BLaER1 treated with 17β-estradiol and CSF1 and Interleukin-3, amounts not matched to agents 10 nM and 100 nM (cell line): ENCODE results near the gene AGAP1.
A peak's percentile ranks its signal among the peaks of the same experiment; 100 is the strongest.

Experiments
- H3K27ac ChIP-seq, 11 experiments: shearing (Covaris generic); formaldehyde crosslinking; 2 replicates each; pipeline ENCODE4 v1.8.1; 2022
- H3K27me3 ChIP-seq, 11 experiments: shearing (Covaris generic); formaldehyde crosslinking; 2 replicates each; pipeline ENCODE4 v1.8.1; 2022
- H3K36me3 ChIP-seq, 11 experiments: shearing (Covaris generic); formaldehyde crosslinking; 2 replicates each; pipeline ENCODE4 v1.8.1; 2022
- H3K4me1 ChIP-seq, 10 experiments: shearing (Covaris generic); formaldehyde crosslinking; 2 replicates each; pipeline ENCODE4 v1.8.1; 2022
- H3K4me2 ChIP-seq, 11 experiments: shearing (Covaris generic); formaldehyde crosslinking; 2 replicates each; pipeline ENCODE4 v1.8.1; 2022
- H3K4me3 ChIP-seq, 10 experiments: shearing (Covaris generic); formaldehyde crosslinking; 2 replicates each; pipeline ENCODE4 v1.8.1; 2022
- H3K9ac ChIP-seq, 11 experiments: shearing (Covaris generic); formaldehyde crosslinking; 2 replicates each; pipeline ENCODE4 v1.8.1; 2022
- H3K9me3 ChIP-seq, 11 experiments: shearing (Covaris generic); formaldehyde crosslinking; replicated peaks in 1 of 11; 2 replicates each; pipeline ENCODE4 v1.8.1; 2022
- H4K20me1 ChIP-seq, 11 experiments: shearing (Covaris generic); formaldehyde crosslinking; 2 replicates each; pipeline ENCODE4 v1.8.1; 2022
- Cebpa-rat ChIP-seq, 11 experiments: shearing (Covaris generic); IDR thresholded peaks; 2 replicates each; pipeline ENCODE4 v1.8.1; 2022

The AGAP1 gene

DNA sequence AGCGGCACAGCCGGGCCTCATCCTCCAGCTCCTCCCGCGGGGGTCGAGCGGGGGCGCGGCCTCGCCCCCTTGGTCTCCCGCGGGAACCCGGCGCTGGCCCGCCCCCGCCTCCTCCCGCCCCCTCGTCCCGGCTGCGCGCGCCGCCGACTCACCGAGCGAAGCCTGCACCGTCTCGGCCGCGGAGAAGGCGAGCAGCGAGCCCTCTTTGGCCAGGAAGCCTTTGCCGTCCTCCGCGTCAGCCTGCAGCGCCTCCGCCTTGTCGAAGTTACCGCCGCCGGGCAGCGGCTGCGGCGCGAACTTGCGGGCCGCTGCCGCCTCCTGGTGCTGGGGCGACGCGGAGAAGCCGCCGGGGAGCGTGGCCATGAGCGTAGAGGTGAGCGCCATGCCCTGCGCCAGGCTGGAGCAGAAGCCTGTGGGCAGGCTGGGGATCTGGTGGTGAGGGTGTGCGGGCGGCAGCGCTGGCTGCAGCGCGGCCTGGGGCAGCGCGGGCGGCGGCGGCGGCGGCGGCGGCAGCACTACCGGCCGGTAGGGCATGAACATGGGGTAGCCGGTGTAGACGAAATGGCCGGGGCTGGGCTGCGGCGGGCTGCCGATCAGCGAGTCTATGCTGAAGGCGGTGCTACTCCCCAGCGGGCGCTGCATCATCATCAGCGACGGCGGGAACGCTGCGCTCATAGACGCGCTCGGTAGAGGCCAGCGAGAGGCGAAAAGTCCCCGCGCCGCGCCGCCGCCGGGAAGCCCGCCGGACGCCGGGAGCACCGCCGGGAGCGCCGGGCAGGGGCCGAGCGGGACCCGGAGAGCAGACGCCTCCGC is 673.7 kb downstream of the AGAP1 start:
- H3K36me3 ChIP-seq, result no peaks in the 10 kb centered on the region
- peaks cover 100% of the 10 kb centered on the region in 11 experiments for H3K27me3 ChIP-seq
- peaks cover 0 to 100% (median 97%) of the 10 kb centered on the region in 11 experiments; a peak in 19 of 22 replicates for H4K20me1 ChIP-seq
- H3K4me1 ChIP-seq, result peaks cover 43 to 58% (median 51%) of the 10 kb centered on the region in 10 experiments
- TF ChIP-seq Cebpa-rat (IDR thresholded peaks at IDR 0.05), result no peak
- peak overlapping the region in 5 of 11 experiments; percentile 10 to 46 (median 24); a peak in 7 of 22 replicates for H3K9ac ChIP-seq
- H3K4me3 ChIP-seq, result peak overlapping the region; percentile 50 to 69 (median 55)
- no peak overlapping the region for H3K27ac ChIP-seq
- peak overlapping the region; percentile 86 to 98 (median 95) for H3K4me2 ChIP-seq
- peaks cover 5 to 33% (median 18%) of the 10 kb centered on the region in 11 experiments; a peak in 18 of 22 replicates for H3K9me3 ChIP-seq

DNA sequence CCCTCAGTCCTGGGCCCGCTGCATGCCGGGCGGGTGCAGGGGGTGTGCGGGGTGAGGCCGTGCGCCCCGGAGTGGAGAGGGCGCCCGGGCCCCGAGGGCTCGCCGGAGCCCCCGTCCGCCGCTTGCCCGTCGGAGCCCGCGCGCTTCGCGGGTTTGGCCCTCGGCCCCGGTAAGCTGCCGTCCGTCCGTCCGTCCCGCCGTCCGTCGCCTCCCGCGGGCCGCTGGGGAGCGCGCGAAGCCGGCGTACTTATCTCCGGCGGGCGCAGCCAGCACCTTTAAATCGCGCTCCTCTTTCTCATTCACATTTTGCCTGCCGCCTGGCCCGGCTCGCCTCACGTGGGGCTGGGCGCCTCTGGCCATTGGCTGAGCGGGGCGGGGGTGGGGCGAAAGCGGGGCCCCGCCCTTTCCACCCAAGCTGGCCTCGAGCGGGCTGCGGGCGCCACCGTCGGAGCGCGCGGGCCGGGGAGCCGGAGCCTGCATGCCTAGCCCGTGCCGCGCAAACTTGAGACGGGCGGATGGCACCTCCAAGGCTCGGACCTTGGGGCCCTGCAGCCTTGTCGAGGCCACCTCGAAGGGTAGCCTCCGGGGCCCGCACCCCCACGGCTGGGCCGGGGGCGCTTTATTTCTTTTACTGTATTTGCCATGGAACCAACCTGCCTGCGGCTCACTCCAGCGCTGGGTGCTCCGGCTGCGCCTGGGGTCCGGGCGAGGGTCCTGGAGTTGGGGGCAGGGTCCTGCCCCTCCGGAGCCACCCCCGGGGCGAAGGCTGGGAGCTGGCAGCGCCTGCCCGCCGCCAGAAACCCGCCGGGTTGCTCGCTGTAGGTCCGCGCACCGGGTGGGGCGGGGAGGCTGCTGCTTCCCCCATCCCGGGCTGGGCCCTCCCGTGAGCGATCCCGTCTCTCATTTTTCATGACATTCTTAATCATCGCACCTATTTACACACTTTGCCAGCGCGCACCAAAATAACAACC is 674.6 kb downstream of the AGAP1 start, which contains the start of gene GBX2:
Gene GBX2, minus strand, starts transcription at position 277 of the 971 bp plus-strand sequence. CDS start 415 bp downstream, outside the sequence.
- no peaks in the 10 kb centered on the region for H3K36me3 ChIP-seq
- peak within 1 kb of the TSS; percentile 86 to 98 (median 95) for H3K4me2 ChIP-seq
- no peak for TF ChIP-seq Cebpa-rat (IDR thresholded peaks at IDR 0.05)
- peaks cover 100% of the 10 kb centered on the region in 11 experiments for H3K27me3 ChIP-seq
- peaks cover 5 to 33% (median 18%) of the 10 kb centered on the region in 11 experiments; a peak in 18 of 22 replicates for H3K9me3 ChIP-seq
- peak within 1 kb of the TSS in 5 of 11 experiments; percentile 10 to 46 (median 24); a peak in 7 of 22 replicates for H3K9ac ChIP-seq
- H3K4me1 ChIP-seq, result peaks cover 39 to 63% (median 52%) of the 10 kb centered on the region in 10 experiments
- H4K20me1 ChIP-seq, result peaks cover 0 to 100% (median 95%) of the 10 kb centered on the region in 11 experiments; a peak in 19 of 22 replicates
- H3K27ac ChIP-seq, result no peak within 1 kb of the TSS
- H3K4me3 ChIP-seq, result peak within 1 kb of the TSS; percentile 50 to 69 (median 55)

DNA sequence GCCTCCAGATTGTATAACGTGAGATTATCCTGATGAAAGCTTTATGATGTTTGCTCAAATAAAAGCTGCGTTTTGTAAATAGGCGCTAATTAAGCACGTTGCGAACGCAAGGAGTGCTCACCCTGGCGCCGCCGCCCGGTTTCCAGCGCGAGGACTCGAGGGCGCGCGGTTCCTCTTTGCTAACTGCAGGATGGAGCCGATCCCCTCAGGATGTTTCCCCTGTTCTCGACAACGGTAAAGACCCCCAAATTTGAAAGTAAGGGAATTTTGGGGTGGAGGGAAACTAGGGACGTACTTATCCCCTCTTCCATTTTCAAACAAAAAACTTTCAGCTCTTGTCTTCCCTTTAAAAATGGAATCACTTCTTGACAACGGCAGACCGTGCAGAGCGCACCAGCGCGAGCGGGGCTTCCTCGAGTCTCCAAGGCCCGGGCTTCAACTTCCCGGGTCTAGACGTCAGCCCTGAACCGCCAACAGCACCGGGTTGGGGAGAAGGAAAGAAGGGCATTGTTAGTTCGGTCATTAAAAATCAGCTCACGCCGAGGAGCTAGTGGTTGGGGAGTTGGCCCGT is 675.4 kb downstream of the AGAP1 start:
- no peak overlapping the region for H3K27ac ChIP-seq
- H3K27me3 ChIP-seq, result peaks cover 100% of the 10 kb centered on the region in 11 experiments
- peaks cover 5 to 33% (median 18%) of the 10 kb centered on the region in 11 experiments; a peak in 18 of 22 replicates for H3K9me3 ChIP-seq
- no peak overlapping the region for H3K9ac ChIP-seq
- H3K36me3 ChIP-seq, result no peaks in the 10 kb centered on the region
- H4K20me1 ChIP-seq, result peaks cover 0 to 100% (median 91%) of the 10 kb centered on the region in 11 experiments; a peak in 19 of 22 replicates
- H3K4me1 ChIP-seq, result peaks cover 31 to 62% (median 44%) of the 10 kb centered on the region in 10 experiments
- H3K4me3 ChIP-seq, result peak overlapping the region in 1 of 10 experiments; percentile 28; a peak in 1 of 20 replicates
- TF ChIP-seq Cebpa-rat (IDR thresholded peaks at IDR 0.05), result no peak
- 0 out of 22 replicates have a peak overlapping the region, but pooled peaks of 1 of the 11 experiments have one; percentile 95 for H3K4me2 ChIP-seq

DNA sequence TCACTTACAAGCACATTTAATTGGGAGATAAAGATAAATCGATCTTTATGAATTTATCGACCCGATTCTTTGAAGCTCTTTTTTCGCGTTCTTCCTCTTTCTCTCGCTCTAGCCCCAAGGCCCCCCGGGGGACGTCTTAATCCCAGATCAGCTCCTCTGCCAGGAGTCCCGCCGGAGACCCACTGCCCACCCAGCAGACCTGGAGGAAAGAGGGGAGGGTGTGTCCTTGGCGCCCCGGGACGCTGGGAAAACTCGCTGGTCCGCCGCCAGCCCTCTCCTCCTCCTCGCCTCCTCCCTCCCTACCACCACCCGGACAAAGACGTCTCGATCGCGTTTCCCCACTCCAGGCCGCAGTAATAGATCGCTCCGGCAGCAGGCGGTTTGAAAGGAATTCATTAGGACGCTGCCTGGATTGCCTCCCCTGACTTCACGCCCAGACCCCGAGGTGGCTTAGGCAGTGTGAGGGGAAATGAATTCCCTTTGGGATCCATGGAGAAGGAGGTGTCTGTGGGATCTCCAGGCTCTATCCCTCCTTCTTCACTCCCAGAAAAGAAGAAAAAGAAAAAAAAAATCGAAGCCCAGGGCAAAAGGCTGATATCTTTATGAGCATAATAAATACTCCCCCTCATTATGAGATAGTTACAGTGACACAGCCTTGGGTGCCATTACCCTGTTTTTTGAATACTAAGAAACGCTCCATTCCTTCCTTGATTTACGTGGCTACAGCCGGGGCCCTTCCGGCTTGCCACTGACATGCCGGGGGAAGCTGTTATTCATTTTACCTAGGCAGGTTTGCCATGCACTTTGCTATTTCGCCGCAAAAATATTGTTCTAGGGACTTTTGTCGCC is 676.1 kb downstream of the AGAP1 start:
- peaks cover 5 to 33% (median 18%) of the 10 kb centered on the region in 11 experiments; a peak in 18 of 22 replicates for H3K9me3 ChIP-seq
- peaks cover 0 to 100% (median 89%) of the 10 kb centered on the region in 11 experiments; a peak in 19 of 22 replicates for H4K20me1 ChIP-seq
- no peak overlapping the region for H3K4me3 ChIP-seq
- peaks cover 100% of the 10 kb centered on the region in 11 experiments for H3K27me3 ChIP-seq
- TF ChIP-seq Cebpa-rat (IDR thresholded peaks at IDR 0.05), result no peak
- no peak overlapping the region for H3K4me2 ChIP-seq
- H3K27ac ChIP-seq, result no peak overlapping the region
- H3K4me1 ChIP-seq, result peaks cover 26 to 62% (median 38%) of the 10 kb centered on the region in 10 experiments
- H3K9ac ChIP-seq, result no peak overlapping the region
- H3K36me3 ChIP-seq, result no peaks in the 10 kb centered on the region

DNA sequence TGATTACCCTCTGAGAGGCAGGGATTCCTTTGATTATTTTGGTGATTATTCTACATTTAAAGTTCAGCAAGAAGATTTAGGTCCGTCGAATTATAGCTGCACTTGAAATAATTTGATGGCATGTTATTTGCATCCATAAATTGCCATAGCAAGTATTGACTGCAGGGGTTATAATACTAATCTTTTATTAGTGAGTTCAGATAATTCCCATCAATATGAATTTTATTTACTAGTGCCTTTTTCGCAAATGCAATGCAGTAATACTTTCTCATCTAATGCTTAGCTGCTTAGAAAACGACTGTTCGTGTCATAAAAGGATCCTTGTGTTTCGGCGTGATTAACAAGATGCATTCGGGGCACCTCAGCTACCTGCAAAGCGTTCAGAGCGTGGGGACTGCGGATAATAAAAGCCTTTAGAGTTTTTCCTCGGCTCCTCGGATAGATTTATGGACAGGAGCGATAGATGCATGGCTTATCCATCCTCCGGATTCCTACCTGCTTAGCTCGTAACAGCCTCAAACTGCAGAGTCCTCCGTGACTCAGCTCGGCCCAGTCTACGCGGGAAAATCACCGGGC is 676.8 kb downstream of the AGAP1 start:
- H3K36me3 ChIP-seq, result no peaks in the 10 kb centered on the region
- no peak for TF ChIP-seq Cebpa-rat (IDR thresholded peaks at IDR 0.05)
- H3K27me3 ChIP-seq, result peaks cover 100% of the 10 kb centered on the region in 11 experiments
- H4K20me1 ChIP-seq, result peaks cover 0 to 99% (median 84%) of the 10 kb centered on the region in 11 experiments; a peak in 19 of 22 replicates
- peaks cover 5 to 33% (median 18%) of the 10 kb centered on the region in 11 experiments; a peak in 18 of 22 replicates for H3K9me3 ChIP-seq
- H3K4me2 ChIP-seq, result no peak overlapping the region
- peaks cover 26 to 69% (median 40%) of the 10 kb centered on the region in 10 experiments for H3K4me1 ChIP-seq
- H3K27ac ChIP-seq, result no peak overlapping the region
- H3K9ac ChIP-seq, result no peak overlapping the region
- no peak overlapping the region for H3K4me3 ChIP-seq

DNA sequence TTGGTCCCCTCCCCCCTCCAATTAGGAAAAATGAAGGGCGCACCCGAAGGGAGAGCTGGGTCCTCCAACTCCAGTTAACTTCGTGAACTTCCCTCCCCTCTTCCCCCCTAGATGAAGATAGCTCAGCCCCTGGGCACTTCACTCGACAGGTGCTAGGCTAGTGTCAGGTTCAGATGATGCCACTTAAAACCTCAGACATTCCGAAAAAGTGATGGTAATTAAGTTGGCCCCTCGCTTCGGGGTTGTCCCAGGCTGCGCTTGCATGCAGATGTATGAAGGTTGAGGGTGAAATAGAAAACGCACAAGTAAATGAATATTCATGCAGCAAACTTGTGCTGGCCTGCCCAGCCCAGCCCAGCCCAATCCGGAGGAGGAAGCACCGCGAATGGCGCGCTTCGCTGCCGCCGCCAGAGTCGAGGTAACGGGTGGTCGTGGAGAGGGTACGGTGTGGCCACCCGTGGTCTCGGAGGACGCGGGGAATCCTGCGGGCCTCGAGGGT is 677.4 kb downstream of the AGAP1 start:
- H3K4me2 ChIP-seq, result no peak overlapping the region
- peaks cover 0 to 95% (median 79%) of the 10 kb centered on the region in 11 experiments; a peak in 19 of 22 replicates for H4K20me1 ChIP-seq
- no peaks in the 10 kb centered on the region for H3K36me3 ChIP-seq
- H3K9me3 ChIP-seq, result peaks cover 5 to 33% (median 18%) of the 10 kb centered on the region in 11 experiments; a peak in 18 of 22 replicates
- no peak overlapping the region for H3K9ac ChIP-seq
- no peak overlapping the region for H3K4me3 ChIP-seq
- TF ChIP-seq Cebpa-rat (IDR thresholded peaks at IDR 0.05), result no peak
- peaks cover 100% of the 10 kb centered on the region in 11 experiments for H3K27me3 ChIP-seq
- H3K4me1 ChIP-seq, result peaks cover 26 to 69% (median 37%) of the 10 kb centered on the region in 10 experiments
- H3K27ac ChIP-seq, result no peak overlapping the region

DNA sequence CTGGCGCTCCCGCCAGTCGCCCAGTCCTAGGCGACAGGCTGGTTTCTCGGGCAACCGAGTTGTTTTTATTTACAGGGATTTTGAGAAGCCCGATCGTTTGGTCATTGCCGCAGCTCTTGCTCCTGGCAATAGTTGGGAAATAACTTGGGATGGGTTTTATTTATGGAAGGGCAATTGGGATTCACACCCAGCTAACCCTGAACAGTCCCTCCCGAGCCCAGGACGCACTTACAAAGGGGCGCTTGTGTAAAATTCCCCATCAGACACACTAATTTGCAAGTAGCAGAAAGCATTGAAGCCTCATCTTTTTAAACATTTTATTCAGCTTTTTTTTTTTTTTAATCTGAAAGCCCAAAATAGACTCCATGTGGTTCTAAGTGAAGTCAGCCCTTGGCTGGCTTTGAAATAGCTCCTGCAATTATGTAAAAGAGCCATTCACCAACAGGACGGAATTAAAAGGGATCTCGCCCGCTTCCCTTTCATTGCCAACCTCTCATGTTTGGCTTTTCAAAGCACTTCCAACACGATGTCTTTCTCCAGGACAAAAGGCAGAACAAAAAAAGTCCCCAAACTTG is 677.9 kb downstream of the AGAP1 start:
- Histone ChIP-seq H3K4me1 (peaks cover 21 to 63% (median 32%) of the 10 kb centered on the region in 10 experiments), H3K9ac (no peak overlapping the region), H3K4me2 (peak overlapping the region in 2 of 11 experiments; percentile 45 to 62; a peak in 1 of 22 replicates), H3K4me3 (no peak overlapping the region), H3K36me3 (no peaks in the 10 kb centered on the region), H4K20me1 (peaks cover 0 to 90% (median 73%) of the 10 kb centered on the region in 11 experiments; a peak in 19 of 22 replicates), H3K9me3 (peaks cover 5 to 33% (median 18%) of the 10 kb centered on the region in 11 experiments; a peak in 18 of 22 replicates), H3K27me3 (peaks cover 100% of the 10 kb centered on the region in 11 experiments), H3K27ac (no peak overlapping the region)
- TF ChIP-seq Cebpa-rat (IDR thresholded peaks at IDR 0.05), result no peak
